Endodermal cell (in vitro differentiated cells): Measurements from ENCODE around the gene POLR3G. TPM values are rescaled to one million over a fixed set of nuclear protein-coding genes. Genes with fewer than 3 reads are reported as not detected.

Source experiments
- DNase-seq: peaks from one replicate; pipeline ENCODE4 v3.0.0-alpha.2; 2017
- H3K27ac ChIP-seq: 2 replicates; pipeline ENCODE4 v1.5.1; 2013; ENCODE audit warnings: mild to moderate bottlenecking, low read depth, low read length, moderate library complexity
- H3K27me3 ChIP-seq: 2 replicates; pipeline ENCODE4 v1.6.1; 2013; ENCODE audit warnings: mild to moderate bottlenecking, low read length, moderate library complexity; ENCODE audit not compliant: insufficient read depth, control insufficient read depth, poor library complexity, severe bottlenecking
- H3K36me3 ChIP-seq: 2 replicates; pipeline ENCODE4 v1.7.0; 2013; ENCODE audit warnings: mild to moderate bottlenecking, low read length, moderate library complexity; ENCODE audit not compliant: control insufficient read depth, insufficient read depth
- H3K4me1 ChIP-seq: one replicate; pipeline ENCODE4 v1.7.0; 2013; ENCODE audit warnings: low read length; ENCODE audit not compliant: control insufficient read depth, insufficient read depth
- H3K4me3 ChIP-seq: 2 replicates; pipeline ENCODE4 v1.5.1; 2013; ENCODE audit warnings: mild to moderate bottlenecking, low read length, moderate library complexity
- H3K9ac ChIP-seq: 2 replicates; pipeline ENCODE4 v1.6.1; 2013; ENCODE audit warnings: mild to moderate bottlenecking, low read length, moderate library complexity; ENCODE audit not compliant: poor library complexity, severe bottlenecking; ENCODE audit errors: extremely low read depth
- H3K9me3 ChIP-seq: 2 replicates; pipeline ENCODE4 v1.6.1; 2013; ENCODE audit warnings: mild to moderate bottlenecking, low read length, moderate library complexity; ENCODE audit not compliant: control insufficient read depth
- H3K27ac Mint-ChIP-seq: 2 replicates; pipeline ENCODE4 v1.8.0; 2020; ENCODE audit warnings: mixed read lengths
- H3K27me3 Mint-ChIP-seq: 2 replicates; pipeline ENCODE4 v1.8.0; 2021; ENCODE audit warnings: mild to moderate bottlenecking, mixed read lengths; ENCODE audit not compliant: insufficient read depth
- H3K36me3 Mint-ChIP-seq: 2 replicates; pipeline ENCODE4 v1.8.0; 2020; ENCODE audit warnings: low read depth, mixed read lengths
- H3K4me1 Mint-ChIP-seq: 2 replicates; pipeline ENCODE4 v1.8.0; 2020; ENCODE audit warnings: mixed read lengths
- H3K4me3 Mint-ChIP-seq: 2 replicates; pipeline ENCODE4 v1.8.0; 2020; ENCODE audit warnings: mild to moderate bottlenecking, moderate library complexity, mixed read lengths
- H3K9me3 Mint-ChIP-seq: 2 replicates; pipeline ENCODE4 v1.8.0; 2020; ENCODE audit warnings: mild to moderate bottlenecking, mixed read lengths
- CTCF ChIP-seq: fragments of 200-600 bp; sonication (generic); conservative IDR thresholded peaks from 2 replicates; pipeline ENCODE4 v1.5.0; 2021; ENCODE audit warnings: antibody characterized with exemption, mild to moderate bottlenecking
- WGBS, 2 experiments: methylation state at CpG; one replicate each; pipeline versions ENCODE4 v1.1.5 to v1.1.7; 2013; ENCODE audit warnings: missing lambda C conversion rate in 2 of 2, mixed read lengths in 1 of 2; ENCODE audit not compliant: insufficient coverage in 1 of 2, insufficient read length in 1 of 2; 5-methylcytosine and 5-hydroxymethylcytosine counted together
- total RNA-seq, 2 donors: library from RNA; stranded (reverse); fragmentation: NEBNext Ultra II Directional in 1 of 2; extraction: Animal tissue kit (Norgen Biotek cat#: 25700) in 1 of 2; gene quantifications; 2 replicates in 1 of 2; 3 replicates in 1 of 2; pipeline ENCODE4 v1.2.1, GENCODE V29; 2021

Gene POLR3G
- total RNA-seq, 2 donors from 2014 or later: 6.3 to 16.4 TPM

GRCh38 chr5:90480699-90481098 is 6.0 kb downstream of the POLR3G start:
- Mint-ChIP-seq H3K27ac (no peak overlapping the region), H3K9me3 (no peaks in the 10 kb centered on the region), H3K36me3 (peaks cover 4% of the 10 kb centered on the region), H3K4me1 (peaks cover 23% of the 10 kb centered on the region), H3K4me3 (no peak overlapping the region), H3K27me3 (no peaks in the 10 kb centered on the region)
- 90 to 100% methylated on average over 1 of the region's 1 CpG for WGBS, 2 experiments
- Histone ChIP-seq H3K4me3 (no peak overlapping the region), H3K27ac (no peak overlapping the region), H3K27me3 (no peaks in the 10 kb centered on the region), H3K36me3 (no peaks in the 10 kb centered on the region), H3K4me1 (no peaks in the 10 kb centered on the region), H3K9ac (no peak overlapping the region), H3K9me3 (no peaks in the 10 kb centered on the region)
- DNase-seq: no peak
- no peak for TF ChIP-seq CTCF

GRCh38 chr5:90483206-90483605 is 8.5 kb downstream of the POLR3G start:
- Mint-ChIP-seq H3K4me1 (peaks cover under 1% of the 10 kb centered on the region), H3K9me3 (no peaks in the 10 kb centered on the region), H3K4me3 (no peak overlapping the region), H3K36me3 (peaks cover 12% of the 10 kb centered on the region), H3K27me3 (no peaks in the 10 kb centered on the region), H3K27ac (no peak overlapping the region)
- Histone ChIP-seq H3K36me3 (no peaks in the 10 kb centered on the region), H3K27me3 (no peaks in the 10 kb centered on the region), H3K9me3 (no peaks in the 10 kb centered on the region), H3K4me1 (no peaks in the 10 kb centered on the region), H3K4me3 (no peak overlapping the region), H3K9ac (no peak overlapping the region), H3K27ac (no peak overlapping the region)
- no peak for TF ChIP-seq CTCF
- no peak for DNase-seq
- WGBS, 2 experiments: 96% methylated on average over 8 of the region's 8 CpGs

- H3K9me3 ChIP-seq: no peaks in the 10 kb centered on the region
- no peaks in the 10 kb centered on the region for H3K4me1 ChIP-seq
- no peak overlapping the region for H3K27ac ChIP-seq
- DNase-seq: no peak
- Mint-ChIP-seq H3K4me1 (no peaks in the 10 kb centered on the region), H3K9me3 (no peaks in the 10 kb centered on the region), H3K4me3 (no peak overlapping the region), H3K27me3 (no peaks in the 10 kb centered on the region), H3K27ac (peak overlapping the region; percentile 24), H3K36me3 (peaks cover 12% of the 10 kb centered on the region)
- TF ChIP-seq CTCF: no peak
- no peaks in the 10 kb centered on the region for H3K36me3 ChIP-seq
- H3K4me3 ChIP-seq: no peak overlapping the region
- H3K9ac ChIP-seq: no peak overlapping the region
- H3K27me3 ChIP-seq: no peaks in the 10 kb centered on the region
- WGBS, 2 experiments: 72 to 88% methylated on average over 3 of the region's 3 CpGs
Measured at GRCh38 chr5:90484540-90484939, 9.9 kb downstream of the POLR3G start.
